Suprapubic skin (tissue), 4 donors: ENCODE results near the gene REPIN1. TPM values are rescaled to one million over a fixed set of nuclear protein-coding genes. Genes with fewer than 3 reads are reported as not detected.

Source experiments
- DNase-seq, 2 donors: peaks; one replicate each; pipeline ENCODE4 v3.0.0-alpha.2; 2019; ENCODE audit warnings: low spot score in 2 of 2
- H3K27ac ChIP-seq: fragments of 200-600 bp; sonication (generic); one replicate; pipeline ENCODE4 v1.5.1; 2019
- H3K27me3 ChIP-seq: fragments of 200-600 bp; sonication (generic); one replicate; pipeline ENCODE4 v1.5.1; 2019
- H3K36me3 ChIP-seq: fragments of 200-600 bp; sonication (generic); one replicate; pipeline ENCODE4 v1.5.1; 2019
- H3K4me1 ChIP-seq: fragments of 200-600 bp; sonication (generic); one replicate; pipeline ENCODE4 v1.5.1; 2019
- H3K4me3 ChIP-seq: fragments of 200-600 bp; sonication (generic); one replicate; pipeline ENCODE4 v1.5.1; 2019; ENCODE audit warnings: mild to moderate bottlenecking
- H3K9me3 ChIP-seq: fragments of 200-600 bp; sonication (generic); one replicate; pipeline ENCODE4 v1.5.1; 2019
- CTCF ChIP-seq, 2 donors: fragments of 200-600 bp in 1 of 2; fragments of 450-650 bp in 1 of 2; sonication (generic) in 1 of 2; IDR thresholded peaks; one replicate each; pipeline ENCODE4 v1.5.1; 2016 to 2019; ENCODE audit warnings: antibody characterized with exemption in 2 of 2, mild to moderate bottlenecking in 1 of 2, moderate library complexity in 1 of 2
- EP300 ChIP-seq: sonication (generic); formaldehyde crosslinking; IDR thresholded peaks from one replicate; pipeline ENCODE4 v1.6.1; 2017; ENCODE audit warnings: antibody characterized with exemption
- POLR2A ChIP-seq, 2 donors: fragments of 450-650 bp; IDR thresholded peaks; one replicate each; pipeline ENCODE4 v1.6.1; 2017; ENCODE audit warnings: antibody characterized with exemption in 2 of 2, mild to moderate bottlenecking in 2 of 2, moderate library complexity in 2 of 2
- POLR2AphosphoS5 ChIP-seq, 3 donors: sonication (generic); formaldehyde crosslinking; IDR thresholded peaks; one replicate each; pipeline ENCODE4 v1.6.1; 2017; ENCODE audit warnings: antibody characterized with exemption in 3 of 3
- WGBS: methylation state at CpG from one replicate; pipeline ENCODE4 v1.1.5; 2018; 5-methylcytosine and 5-hydroxymethylcytosine counted together
- total RNA-seq, 4 donors: library from RNA; depleted of rRNA; stranded (reverse); fragments of >200 nt; gene quantifications; one replicate each; pipeline ENCODE4 v1.1.0, GENCODE V29; 2016

REPIN1 gene
- total RNA-seq, 4 donors from 2014 or later, result 56.1 to 75.5 (median 73.7) TPM

GRCh38 chr7:150333659-150334058 is 35.0 kb upstream of the REPIN1 start:
- no peak for DNase-seq
- WGBS, result 95% methylated on average over 6 of the region's 10 CpGs

GRCh38 chr7:150334108-150334507 is 34.5 kb upstream of the REPIN1 start:
- H3K4me3 ChIP-seq, result no peak overlapping the region
- DNase-seq, result no peak
- no peaks in the 10 kb centered on the region for H3K9me3 ChIP-seq
- H3K36me3 ChIP-seq, result peaks cover 13% of the 10 kb centered on the region
- H3K27me3 ChIP-seq, result no peaks in the 10 kb centered on the region
- peaks cover 7% of the 10 kb centered on the region for H3K4me1 ChIP-seq
- WGBS, result 95% methylated on average over 8 of the region's 8 CpGs
- TF ChIP-seq POLR2AphosphoS5 (IDR thresholded peaks at IDR 0.05) (no peak), CTCF (IDR thresholded peaks at IDR 0.05) (no peak), EP300 (no peak), POLR2A (IDR thresholded peaks at IDR 0.05) (no peak)
- H3K27ac ChIP-seq, result no peak overlapping the region

More at GRCh38 chr7:150333659-150334058, 35.0 kb upstream of the REPIN1 start:
- no peak overlapping the region for H3K4me3 ChIP-seq
- H3K27ac ChIP-seq, result no peak overlapping the region
- TF ChIP-seq POLR2A (IDR thresholded peaks at IDR 0.05), result no peak
- no peak for TF ChIP-seq POLR2AphosphoS5 (IDR thresholded peaks at IDR 0.05)
- TF ChIP-seq EP300, result no peak
- no peak for TF ChIP-seq CTCF (IDR thresholded peaks at IDR 0.05)
- H3K27me3 ChIP-seq, result no peaks in the 10 kb centered on the region
- H3K36me3 ChIP-seq, result peaks cover 15% of the 10 kb centered on the region
- H3K9me3 ChIP-seq, result no peaks in the 10 kb centered on the region
- H3K4me1 ChIP-seq, result peaks cover 7% of the 10 kb centered on the region

- Histone ChIP-seq H3K4me1 (peaks cover 15% of the 10 kb centered on the region), H3K9me3 (no peaks in the 10 kb centered on the region), H3K27me3 (peaks cover 4% of the 10 kb centered on the region), H3K36me3 (peaks cover 1% of the 10 kb centered on the region), H3K27ac (no peak overlapping the region), H3K4me3 (no peak overlapping the region)
- no peak for TF ChIP-seq POLR2A (IDR thresholded peaks at IDR 0.05)
- TF ChIP-seq EP300, result no peak
- TF ChIP-seq POLR2AphosphoS5 (IDR thresholded peaks at IDR 0.05), result no peak
- no peak for TF ChIP-seq CTCF (IDR thresholded peaks at IDR 0.05)
- no peak for DNase-seq
- 30% methylated on average over 7 of the region's 7 CpGs for WGBS
Observed at GRCh38 chr7:150335108-150335773, 33.4 kb upstream of the REPIN1 start.

- Histone ChIP-seq H3K36me3 (no peaks in the 10 kb centered on the region), H3K4me1 (peaks cover 20% of the 10 kb centered on the region), H3K9me3 (no peaks in the 10 kb centered on the region), H3K27ac (no peak overlapping the region), H3K4me3 (no peak overlapping the region), H3K27me3 (peaks cover 9% of the 10 kb centered on the region)
- no peak for DNase-seq
- no peak for TF ChIP-seq CTCF (IDR thresholded peaks at IDR 0.05)
- no peak for TF ChIP-seq EP300
- no peak for TF ChIP-seq POLR2A (IDR thresholded peaks at IDR 0.05)
- no peak for TF ChIP-seq POLR2AphosphoS5 (IDR thresholded peaks at IDR 0.05)
- WGBS, result 53% methylated on average over 6 of the region's 6 CpGs
Observed at GRCh38 chr7:150335774-150336112, 32.9 kb upstream of the REPIN1 start.

GRCh38 chr7:150336746-150337145 is 31.9 kb upstream of the REPIN1 start:
- H3K27ac ChIP-seq, result no peak overlapping the region
- peaks cover 27% of the 10 kb centered on the region for H3K4me1 ChIP-seq
- no peaks in the 10 kb centered on the region for H3K36me3 ChIP-seq
- no peak overlapping the region for H3K4me3 ChIP-seq
- peaks cover 19% of the 10 kb centered on the region for H3K27me3 ChIP-seq
- DNase-seq, result no peak
- WGBS, result no CpG with 5 or more reads among the region's 14 CpGs
- H3K9me3 ChIP-seq, result no peaks in the 10 kb centered on the region
- TF ChIP-seq CTCF (IDR thresholded peaks at IDR 0.05) (no peak), POLR2AphosphoS5 (IDR thresholded peaks at IDR 0.05) (no peak), POLR2A (IDR thresholded peaks at IDR 0.05) (no peak), EP300 (no peak)
